GM21360 (cell line): ENCODE data around the gene PFDN6.
A peak's percentile ranks its signal among the peaks of the same experiment; 100 is the strongest.

Experiments
- ATAC-seq: cut with Tn5 transposase; IDR thresholded peaks from one replicate; pipeline ENCODE4 v1.9.1; 2021; ENCODE audit warnings: mild to moderate bottlenecking, moderate library complexity; ENCODE audit not compliant: unreplicated experiment

The PFDN6 gene

GRCh38 chr6:33294086-33294823, 4.9 kb downstream of the PFDN6 start:
- ATAC-seq, result no peak

DNA sequence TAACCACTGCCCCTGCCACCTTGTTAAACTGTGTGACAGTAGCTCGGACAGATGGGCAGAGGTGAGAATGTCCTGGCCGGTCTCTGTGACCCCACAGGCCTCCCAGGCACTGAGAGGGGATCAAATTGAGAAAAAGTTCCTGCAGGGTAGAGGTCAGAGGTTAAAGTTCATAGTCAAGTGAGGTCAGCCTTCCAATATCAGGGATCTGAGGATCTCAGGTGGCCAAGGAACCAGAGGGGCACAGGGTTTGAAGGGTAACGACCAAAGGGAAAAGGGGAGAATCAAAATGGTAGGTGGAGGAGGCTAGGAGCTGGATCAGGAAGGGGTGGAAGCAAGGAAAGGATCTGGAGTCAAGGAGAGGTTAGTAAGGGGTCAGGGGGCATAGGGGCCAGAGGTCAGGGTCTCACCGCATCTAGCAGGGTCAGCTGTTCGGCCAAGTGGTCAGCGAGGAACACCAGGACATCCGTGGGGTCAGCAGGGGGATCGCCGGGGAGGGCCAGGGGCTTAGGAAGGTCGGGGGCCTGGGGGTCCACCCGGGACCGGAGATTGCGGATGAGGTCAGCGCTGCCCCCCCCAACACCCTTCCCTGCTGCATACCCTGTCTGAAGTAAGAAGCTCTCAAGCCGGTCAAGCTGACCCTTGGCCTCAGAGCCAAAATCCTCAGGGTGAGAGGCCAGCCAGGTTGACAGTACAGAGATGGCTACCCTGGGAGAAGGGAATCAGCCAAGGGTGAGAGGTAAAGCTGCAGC, 6.4 kb downstream of the PFDN6 start:
- no peak for ATAC-seq

GRCh38 chr6:33296797-33297405, 7.5 kb downstream of the PFDN6 start:
- no peak for ATAC-seq

GRCh38 chr6:33297406-33297955, 8.1 kb downstream of the PFDN6 start:
- ATAC-seq, result no peak

DNA sequence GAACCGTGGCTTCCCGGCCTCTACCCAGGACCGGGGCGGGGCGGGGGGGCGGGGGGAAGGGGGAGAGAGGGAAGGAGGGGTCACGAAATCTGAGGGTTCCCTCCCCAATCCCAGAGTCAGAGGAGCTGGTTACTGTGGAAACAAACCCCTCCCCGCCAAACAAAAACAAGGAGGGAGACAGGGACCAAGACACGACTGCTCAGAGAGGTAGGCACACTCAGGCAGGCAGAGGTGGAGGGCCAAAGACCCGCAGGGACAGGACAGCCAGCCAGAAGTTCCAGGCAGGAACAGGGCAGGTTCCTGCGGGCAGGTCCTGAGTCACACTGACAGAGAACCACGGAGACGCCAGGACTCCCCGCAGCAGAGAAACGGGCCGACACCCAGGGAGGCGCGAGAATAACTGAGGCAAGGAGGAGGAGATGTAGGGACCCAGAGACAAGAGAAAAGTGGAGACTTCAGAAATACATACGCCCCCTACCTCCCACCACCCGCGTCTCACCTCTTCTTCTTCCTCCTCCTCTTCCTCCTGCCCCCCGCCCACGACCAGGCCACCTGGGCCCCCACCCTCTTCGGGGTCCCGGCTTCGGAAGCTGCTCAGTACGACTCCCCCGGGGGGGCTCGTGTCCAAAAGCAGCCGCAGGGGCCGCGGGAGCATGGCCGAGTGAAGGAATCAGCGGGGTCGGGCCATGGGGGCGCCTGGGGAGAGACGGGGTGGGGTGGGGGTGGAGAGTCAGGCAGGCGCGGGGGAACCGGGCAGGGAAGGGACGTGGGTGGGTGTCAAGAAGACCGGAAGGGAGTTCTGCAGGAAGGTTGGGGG, 8.8 kb downstream of the PFDN6 start:
- no peak for ATAC-seq

- peak; percentile 13 for ATAC-seq
Measured at GRCh38 chr6:33298773-33299236, 9.4 kb downstream of the PFDN6 start, which contains the start of gene RGL2. Gene RGL2 (minus strand): TSS chr6:33298942. CDS start chr6:33298610, 332 bp downstream.

DNA sequence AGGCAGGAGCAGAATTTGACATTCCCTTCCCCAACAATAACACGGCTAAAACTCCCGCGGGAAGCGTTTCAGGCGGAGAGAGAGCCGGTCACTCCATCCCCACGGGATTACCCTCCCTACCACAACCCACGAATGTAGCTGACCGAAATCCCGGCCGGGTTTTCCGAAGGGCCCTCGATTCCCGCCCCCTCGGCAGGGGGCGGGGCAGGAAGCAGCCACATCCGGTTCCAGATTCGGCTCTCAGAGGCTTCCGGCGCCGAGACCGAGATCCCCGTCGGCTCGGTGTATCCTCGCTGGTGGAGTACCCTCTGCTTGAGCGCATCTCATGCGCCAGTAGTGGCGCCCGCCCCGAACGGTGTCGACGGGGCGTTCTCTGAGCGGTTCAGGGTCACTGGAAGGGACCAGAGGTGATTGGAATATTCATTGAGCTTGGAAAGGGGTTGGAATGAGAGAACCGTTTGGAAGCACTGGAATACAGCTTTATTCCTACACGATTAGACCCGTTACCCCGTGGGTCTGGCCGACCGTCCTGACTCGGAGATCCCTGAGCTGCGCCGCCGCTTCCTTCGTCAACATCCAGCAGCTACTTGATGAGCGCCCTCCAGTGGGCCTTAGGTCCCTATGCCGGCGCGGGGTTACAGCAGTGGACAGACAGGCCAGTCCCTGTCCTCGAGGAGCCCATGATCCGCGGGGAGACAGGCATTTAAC, 10.0 kb downstream of the PFDN6 start:
- peak; percentile 68 for ATAC-seq

DNA sequence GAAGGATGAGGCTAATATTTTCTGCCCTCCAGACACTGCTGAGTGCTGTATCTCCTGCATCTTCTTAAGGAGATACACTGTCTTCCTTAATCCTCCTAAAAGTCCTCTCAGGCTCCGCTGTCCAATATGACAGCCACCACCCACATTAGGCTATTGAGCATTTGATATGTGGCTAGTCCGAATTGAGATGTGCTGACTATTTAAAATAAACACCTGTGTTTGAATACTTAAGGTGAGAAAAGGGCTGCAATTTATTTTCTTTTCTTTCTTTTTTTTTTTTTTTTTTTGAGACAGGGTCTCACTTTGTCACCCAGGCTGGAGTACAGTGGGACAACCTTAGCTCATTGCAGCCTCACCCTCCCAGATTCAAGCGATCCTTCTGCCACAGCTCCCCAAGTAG, 12.5 kb downstream of the PFDN6 start:
- no peak for ATAC-seq

GRCh38 chr6:33304216-33304615, 14.8 kb downstream of the PFDN6 start:
- ATAC-seq, result no peak

DNA sequence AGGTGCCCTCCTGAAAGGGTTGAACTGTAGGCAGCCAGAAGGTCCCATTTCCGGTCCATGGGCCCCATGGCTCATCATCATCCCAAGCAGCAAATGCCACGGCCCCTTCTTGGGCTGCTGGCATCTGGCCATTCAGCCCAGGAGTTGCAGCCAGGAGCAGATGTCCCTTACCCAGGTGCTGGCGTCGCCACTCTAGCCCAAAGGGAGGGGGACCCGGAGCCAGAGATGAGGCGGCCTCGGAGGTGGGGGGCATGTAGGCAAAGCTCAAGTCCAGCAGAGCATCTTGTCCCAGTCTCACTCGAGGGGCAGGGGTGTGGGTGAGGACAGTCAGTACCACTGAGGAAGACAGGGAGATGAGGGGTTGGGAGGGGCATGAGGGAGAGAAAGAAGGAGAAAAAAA, 15.7 kb downstream of the PFDN6 start:
- ATAC-seq, result no peak

- no peak for ATAC-seq
Measured at GRCh38 chr6:33306356-33306755, 17.0 kb downstream of the PFDN6 start.

- ATAC-seq, result no peak
Measured at GRCh38 chr6:33312361-33313104, 23.1 kb downstream of the PFDN6 start.

- ATAC-seq, result peak; percentile 2
Measured at GRCh38 chr6:33313105-33313708, 23.8 kb downstream of the PFDN6 start.

DNA sequence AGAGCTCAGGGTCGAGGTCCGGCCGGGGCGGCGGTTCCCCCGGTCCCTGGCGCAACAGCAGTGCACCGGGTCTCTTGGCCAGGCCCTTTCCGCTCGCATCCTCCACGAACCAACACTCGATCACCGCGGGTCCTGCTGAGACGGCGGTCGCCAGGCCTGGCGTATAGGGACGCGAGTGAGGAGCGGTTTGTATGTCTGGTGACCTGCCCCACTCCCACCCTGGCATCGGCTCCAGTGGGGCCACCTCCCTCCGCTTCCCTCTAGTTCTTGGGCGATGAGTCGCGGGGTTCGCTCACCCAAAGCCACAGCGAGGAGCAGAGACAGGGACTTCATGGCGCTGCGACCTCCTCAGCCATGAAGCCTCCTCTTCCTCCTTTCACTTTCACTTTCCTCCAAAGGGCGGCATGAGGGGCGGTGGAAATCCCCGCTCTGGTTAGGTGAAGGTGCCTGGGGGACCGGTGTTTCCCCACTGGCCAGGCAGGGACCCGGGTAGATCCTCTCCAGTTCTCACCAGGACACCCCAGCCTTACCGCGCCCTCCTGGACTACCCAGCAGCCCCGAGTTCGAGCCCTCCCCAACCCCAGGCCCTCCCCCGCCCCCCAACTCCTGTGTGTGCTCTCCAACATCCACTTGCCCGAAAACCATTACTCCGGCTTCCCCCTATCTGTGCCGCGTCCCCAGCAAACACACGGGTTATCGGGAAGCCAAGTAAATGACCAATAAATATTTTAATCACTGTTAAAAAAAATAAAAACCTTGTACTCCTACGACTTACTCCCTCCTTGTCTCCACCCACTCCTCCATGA, 24.5 kb downstream of the PFDN6 start, which contains the start of gene TAPBP:
Gene TAPBP (minus strand): TSS at position 370 of the 806 bp plus-strand sequence. CDS start 37 bp downstream, at position 333.
- peak; percentile 38 for ATAC-seq

DNA sequence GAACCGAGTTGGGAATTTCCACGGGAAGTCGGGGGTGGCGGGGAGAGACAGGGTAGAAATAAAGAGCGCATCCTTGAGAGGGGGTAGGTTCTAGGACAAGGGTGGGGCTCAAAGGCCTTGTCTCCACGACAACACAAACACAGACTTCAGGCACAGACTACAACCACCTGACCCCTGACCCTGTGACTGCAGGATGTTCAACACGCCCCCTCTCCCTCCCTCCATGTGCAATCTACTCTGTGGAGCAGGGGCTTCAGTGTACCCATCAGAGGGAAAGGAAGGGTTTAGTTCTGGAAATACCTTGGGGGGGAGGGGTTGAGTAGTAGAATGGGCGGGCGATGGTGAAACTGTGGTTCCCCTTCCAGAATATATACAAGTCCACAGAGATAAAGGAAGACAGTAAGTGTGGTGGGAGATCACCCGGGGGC, 25.1 kb downstream of the PFDN6 start:
- no peak for ATAC-seq

DNA sequence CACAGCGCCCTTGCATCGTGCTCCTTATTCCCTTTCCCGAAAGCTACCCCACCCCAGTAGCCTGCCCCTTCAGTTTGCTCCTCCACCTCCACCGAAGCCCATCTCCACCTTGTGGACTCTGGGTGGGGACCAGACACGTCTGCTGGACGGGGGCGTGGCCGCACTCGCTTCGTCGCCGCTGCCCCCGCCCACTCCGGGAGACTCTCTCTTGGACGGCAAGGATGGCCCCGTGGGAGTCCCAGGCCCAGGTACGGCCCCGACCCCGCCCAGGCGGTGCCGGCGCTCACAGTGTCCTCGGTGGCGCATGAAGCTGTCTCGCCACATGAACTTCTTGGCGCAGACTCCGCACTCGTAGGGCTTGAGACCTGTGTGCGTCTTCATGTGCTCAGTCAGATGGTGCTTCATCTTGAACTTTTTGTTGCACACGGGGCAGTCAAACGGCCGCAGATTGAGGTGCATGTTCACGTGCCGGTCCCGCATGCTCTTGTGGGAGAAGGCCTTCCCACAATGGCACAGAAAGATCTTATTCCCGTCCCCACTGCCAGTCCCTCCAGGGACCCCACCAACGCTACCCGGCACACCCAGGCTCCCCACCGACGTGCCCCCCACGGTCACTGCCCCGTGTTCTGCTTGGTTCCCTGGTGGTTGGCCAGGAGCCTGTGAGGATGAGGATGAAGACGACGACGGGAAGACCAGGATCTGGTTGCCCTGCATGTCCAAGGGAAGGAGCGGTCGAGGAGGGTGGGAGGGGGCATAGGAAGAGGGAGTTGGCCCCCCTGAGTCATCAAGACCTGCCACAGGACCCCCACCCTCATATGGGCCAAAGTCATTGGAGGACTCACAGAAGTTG, 25.8 kb downstream of the PFDN6 start:
- ATAC-seq, result no peak
